Stimulated activated CD4-positive, alpha-beta T cell treated with anti-CD3 and anti-CD28 coated beads, Interleukin-15, amount 100 ng/mL, for 1 hour (primary cell): ENCODE results near the gene SMARCD2.
"Not testable (repeated sequence)": the region's sequence is repeated elsewhere in the genome, so short reads cannot be mapped to it uniquely, and the experiment has no call there.

Source experiments
- DNase-seq, 2 donors: peaks; one replicate each; pipeline ENCODE4 v3.0.0-alpha.2; 2020; ENCODE audit warnings: low read depth in 1 of 2, low spot score in 1 of 2

Gene SMARCD2

DNA sequence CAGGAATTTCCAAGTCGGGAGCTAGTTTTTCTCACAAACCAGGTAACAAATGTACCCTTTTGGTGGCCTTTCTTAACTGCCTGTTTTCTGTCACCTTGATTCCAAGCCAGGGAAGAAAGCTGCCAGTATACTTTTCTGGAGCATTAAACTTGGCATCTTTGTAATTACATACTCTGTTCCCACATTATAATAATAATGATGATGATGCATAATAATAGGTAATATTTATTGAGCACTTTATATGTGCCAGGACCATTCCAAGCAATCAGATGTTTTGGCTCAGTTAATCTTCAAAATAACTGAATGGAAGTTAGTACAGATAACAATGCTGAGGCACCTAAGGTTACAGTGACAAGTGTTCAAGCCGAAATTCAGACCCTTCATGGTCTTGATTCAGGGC is 26.4 kb downstream of the SMARCD2 start:
- no peak for DNase-seq

DNA sequence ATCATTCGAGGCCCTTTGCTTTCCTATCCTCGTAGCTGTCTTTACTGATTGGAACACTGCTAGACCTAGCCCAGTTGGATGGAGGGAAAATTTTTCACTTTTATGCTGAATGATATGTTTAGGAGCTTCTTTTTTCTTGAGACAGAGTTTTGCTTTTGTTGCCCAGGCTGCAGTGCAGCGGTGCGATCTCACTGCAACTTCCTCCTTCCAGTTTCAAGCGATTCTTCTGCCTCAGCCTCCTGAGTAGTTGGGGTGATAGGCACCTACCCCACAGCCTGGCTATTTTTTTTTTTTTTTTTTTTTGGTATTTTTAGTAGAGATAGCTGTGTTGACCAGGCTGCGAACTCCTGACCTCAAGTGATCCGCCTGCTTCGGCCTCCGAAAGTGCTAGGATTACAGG is 32.5 kb downstream of the SMARCD2 start:
- no peak for DNase-seq

DNA sequence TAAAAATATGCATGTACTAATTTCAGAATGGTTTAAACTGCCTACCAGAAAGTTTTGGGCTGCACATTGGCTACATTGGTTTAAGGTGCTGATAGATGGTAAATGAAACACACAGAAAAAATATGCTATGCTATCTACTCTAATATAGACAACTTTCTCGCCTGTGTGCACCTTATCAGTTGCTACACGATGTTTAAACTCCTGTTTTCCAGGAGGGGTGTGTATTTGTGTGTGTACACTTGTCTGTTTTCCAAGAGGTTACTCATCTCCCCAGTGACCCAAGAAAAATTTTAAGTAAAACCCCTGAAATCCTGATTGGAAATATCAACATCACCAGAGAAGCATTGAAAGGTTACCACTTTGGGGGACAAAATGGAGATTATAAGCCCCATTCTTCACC is 36.9 kb downstream of the SMARCD2 start:
- DNase-seq = no peak

DNA sequence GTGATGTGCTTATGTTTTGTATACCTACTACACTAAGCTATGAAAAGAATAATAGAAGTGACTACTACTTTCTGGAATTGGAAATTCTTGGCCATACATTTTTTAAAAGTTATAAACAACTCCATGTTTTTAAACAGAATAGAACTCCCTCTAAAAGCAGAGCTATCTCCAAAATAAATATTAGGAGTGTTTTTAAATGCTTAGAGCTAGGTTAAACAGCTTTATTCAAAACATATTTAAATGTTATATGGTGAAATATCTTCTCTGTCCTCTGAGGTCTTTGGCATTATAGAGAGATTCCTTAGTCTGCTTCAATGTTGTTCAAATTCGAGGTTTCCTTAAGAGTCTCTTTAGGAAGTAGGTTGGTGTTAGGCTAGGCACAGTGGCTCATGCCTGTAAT is 38.2 kb downstream of the SMARCD2 start:
- DNase-seq = no peak

DNA sequence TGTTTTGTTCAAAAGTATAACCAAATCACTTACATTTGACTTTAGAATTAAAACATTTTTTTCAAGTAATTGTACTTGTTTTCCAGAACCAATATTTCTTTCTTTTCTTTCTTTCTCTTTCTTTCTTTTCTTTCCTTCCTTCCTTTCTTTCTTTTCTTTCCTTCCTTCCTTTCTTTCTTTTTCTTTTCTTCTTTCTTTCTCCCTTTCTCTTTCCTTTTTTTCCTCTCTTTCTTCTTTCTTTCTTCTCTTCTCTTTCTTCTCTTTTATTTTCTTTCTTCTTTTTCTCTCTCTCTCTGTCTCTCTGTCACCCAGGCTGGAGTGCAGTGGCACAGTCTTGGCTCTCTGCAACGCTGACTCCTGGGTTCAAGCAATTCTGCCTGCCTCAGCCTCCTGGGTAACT is 41.7 kb downstream of the SMARCD2 start:
- DNase-seq = no peak

DNA sequence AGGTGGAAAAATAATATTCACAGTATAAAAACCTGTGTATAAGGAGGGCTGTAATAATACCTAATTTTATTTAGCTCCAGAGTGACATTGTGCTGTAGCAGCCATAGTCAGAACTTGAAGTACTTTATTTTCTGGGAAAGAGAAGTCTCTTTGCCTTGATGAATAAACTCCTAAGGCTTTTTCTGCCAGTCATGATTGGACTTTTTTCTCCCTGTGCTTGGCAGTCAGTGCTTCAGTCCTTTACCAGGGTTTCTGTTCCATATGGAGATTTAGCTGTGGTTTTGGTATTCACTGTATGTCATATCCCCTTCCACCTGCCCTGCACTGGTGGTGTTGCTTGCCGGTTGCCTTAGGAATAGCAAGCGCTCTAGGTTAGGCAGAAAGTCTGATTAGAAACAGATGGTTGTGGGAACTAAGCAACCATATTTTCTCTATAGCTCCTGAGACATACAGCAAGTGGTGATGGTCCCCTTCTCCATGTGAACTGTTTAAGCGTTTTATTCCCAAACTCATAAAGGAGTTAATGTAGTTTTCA is 43.8 kb downstream of the SMARCD2 start:
- no peak for DNase-seq

DNA sequence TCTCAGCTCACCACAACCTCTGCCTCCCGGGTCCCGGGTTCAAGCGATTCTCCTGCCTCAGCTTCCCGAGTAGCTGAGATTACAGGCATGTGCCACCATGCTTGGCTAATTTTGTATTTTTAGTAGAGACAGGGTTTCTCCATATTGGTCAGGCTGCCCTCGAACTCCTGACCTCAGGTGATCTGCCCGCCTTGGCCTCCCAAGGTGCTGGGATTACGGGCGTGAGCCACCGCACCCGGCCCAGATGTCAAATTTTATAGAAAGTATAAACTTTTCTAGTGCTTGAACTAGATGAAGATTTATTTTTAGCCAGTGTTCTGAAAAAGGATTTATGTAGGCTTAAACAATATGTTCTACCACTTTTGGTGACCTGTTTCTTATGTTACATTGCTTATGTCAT is 46.1 kb downstream of the SMARCD2 start:
- not testable (repeated sequence) for DNase-seq

DNA sequence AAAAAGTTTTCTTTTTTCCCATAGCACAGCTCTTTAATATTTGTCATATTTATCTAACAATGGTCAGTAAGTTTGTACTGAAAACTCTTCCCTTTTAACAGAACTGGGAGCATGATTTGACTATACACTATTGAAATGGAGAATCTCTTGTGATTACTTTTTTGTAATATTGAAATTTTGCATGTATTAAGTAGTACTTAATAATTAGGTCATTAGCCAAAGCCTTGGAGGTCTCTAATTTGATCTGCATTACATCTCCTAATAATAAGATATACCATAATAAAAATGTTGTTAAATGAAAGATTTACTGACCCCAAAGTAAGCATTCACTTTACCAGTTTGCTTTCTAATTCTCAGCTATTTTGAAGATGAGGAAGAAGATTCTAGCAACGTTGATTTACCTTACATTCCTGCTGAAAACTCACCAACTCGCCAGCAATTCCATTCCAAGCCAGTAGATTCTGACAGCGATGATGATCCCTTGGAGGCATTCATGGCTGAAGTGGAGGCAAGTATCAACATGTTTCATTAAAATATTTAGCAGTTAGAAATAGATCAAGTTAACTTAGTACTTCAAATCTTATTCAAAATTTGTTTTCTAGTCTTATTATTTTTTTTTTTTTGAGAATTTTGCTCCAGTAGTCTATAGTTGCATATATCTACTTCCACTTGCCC is 50.3 kb downstream of the SMARCD2 start:
- no peak for DNase-seq

DNA sequence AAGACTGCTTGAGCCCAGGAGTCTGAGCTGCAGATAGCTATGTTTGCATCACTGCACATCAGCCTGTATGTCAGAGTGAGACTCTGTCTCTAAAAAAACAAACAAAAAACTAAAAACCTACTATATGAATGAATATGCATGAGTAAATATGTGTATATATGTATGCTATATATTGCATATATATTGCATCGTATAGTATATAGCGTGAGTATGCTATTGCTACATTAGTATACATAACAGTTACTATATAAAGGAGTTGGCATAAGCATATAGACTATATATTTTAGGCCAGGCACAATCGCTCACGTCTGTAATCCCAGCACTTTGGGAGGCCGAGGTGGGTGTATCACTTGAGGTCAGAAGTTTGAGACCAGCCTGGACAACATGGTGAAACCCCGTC is 52.4 kb downstream of the SMARCD2 start:
- DNase-seq = no peak

DNA sequence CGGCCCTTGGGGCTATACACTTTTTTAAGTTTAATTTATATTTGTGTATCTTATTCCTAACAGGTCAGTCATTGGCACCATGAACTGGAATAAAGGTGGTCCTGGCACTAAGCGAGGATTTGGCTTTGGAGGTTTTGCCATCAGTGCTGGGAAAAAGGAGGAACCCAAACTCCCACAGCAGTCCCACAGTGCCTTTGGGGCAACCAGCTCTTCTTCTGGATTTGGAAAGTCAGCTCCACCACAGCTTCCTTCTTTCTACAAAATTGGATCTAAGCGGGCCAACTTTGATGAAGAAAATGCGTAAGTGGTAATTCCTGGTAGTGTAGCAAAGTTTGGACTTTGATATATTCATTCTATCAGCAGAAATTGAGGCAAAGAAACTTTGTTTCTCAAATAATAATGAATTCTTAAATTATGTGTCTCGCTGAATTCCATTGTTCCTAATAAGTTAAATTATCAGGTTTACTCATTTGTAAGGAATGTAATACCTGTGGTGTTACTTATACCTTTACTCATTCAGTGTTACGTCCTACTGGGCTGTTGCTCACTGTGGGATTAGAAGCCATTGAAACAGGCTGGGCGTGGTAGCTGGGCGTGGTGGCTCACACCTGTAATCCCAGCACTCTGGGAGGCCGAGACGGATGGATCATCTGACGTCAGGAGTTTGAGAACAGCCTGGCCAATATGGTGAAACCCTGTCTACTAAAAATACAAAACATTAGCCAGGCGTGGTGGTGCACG is 55.3 kb downstream of the SMARCD2 start:
- DNase-seq = no peak

DNA sequence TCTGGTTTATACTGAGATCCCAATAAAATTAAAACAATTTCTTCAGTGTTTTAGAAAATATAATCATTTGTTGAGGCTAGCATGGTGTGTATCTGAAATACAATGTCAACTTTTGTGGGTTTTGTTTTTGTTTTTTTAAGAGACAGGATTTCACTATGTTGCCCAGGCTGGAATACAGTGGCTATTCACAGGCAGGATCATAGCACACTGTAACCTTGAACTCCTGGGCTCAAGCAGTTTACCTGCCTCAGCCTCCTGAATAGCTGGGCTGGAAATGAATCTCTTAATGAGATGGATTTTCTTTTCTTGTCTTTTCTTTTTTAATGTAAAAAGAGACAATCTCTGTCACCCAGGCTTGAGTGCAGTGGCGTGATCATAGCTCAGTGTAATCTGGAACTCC is 56.4 kb downstream of the SMARCD2 start:
- DNase-seq = no peak

DNA sequence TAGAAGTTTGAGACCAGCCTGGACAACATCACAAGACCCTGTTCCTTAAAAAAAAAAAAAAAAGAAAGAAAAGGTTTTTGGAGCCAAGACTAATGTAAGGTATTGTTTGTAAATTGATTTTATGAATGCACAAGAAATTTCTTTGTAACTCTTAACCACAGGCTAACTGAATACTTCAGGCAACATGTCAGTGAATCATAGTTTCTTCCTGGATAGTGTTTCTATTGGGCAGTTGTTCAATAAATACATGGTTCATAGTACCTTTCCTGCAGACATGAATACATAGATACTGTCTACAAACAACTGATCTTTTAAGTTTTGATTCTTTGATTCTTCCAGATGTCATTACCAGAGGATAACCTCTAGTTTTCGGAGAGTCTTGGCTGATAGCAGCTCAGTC is 56.9 kb downstream of the SMARCD2 start:
- no peak for DNase-seq

DNA sequence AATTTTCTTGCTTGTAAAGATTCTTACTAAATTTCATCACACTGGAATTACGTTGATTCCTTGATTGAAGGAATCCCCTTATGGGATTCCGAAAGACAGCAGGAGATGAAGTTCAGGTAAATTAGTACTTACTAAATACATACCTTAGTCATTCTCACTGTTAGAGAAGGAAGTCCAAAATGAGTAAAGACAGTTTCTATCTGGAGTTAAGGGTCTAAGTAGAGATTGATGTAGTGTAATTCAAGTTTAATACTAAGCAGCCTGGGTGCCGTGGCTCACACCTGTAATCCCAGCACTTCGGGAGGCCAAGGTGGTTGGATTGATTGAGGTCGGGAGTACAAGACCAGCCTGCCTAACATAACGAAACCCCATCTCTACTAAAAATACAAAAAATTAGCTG is 59.0 kb downstream of the SMARCD2 start:
- DNase-seq = no peak
